Endothelial cell of umbilical vein (primary cell): ENCODE data around the gene RAB10. TPM values are rescaled to one million over a fixed set of nuclear protein-coding genes. Genes with fewer than 3 reads are reported as not detected.

Source experiments
- BruUV-seq: library from RNA; stranded (reverse); fragments of 400-500 nt; replicated peaks from 2 replicates; lab custom pipeline; 2021; lab: Mats Ljungman, UMichigan
- CTCF ChIA-PET: fragments of 300-600, 350-600 bp; sonication (Branson Sonifier 250); formaldehyde crosslinking; loops from one replicate; lab custom pipeline; 2021; ENCODE audit warnings: antibody characterized with exemption, inconsistent platforms; lab: Charles Lee
- POLR2A ChIA-PET: fragments of 300-600, 350-600 bp; sonication (Branson Sonifier 250); formaldehyde crosslinking; loops from one replicate; lab custom pipeline; 2021; ENCODE audit warnings: antibody characterized with exemption, inconsistent platforms; lab: Charles Lee
- DNase-seq: peaks from one replicate; pipeline ENCODE4 v3.0.0-alpha.2; 2011; ENCODE audit warnings: low read depth, low spot score
- FAIRE-seq: peaks from 2 replicates; lab custom pipeline; 2011; peaks lifted over from hg19 to GRCh38; lab: Jason Lieb, UNC
- H2AFZ ChIP-seq: 2 replicates; pipeline ENCODE4 v1.6.0; 2012; ENCODE audit warnings: low read depth, low read length, control low read depth, inconsistent platforms
- H3K27ac ChIP-seq: 2 replicates; pipeline ENCODE4 v1.5.1; 2011; ENCODE audit warnings: low read depth, mild to moderate bottlenecking, control low read depth, low read length, moderate library complexity; ENCODE audit not compliant: insufficient read depth
- H3K27me3 ChIP-seq, 2 experiments: 2 replicates each; pipeline versions ENCODE4 v1.6.0 to v1.6.1; 2011; ENCODE audit warnings: low read length in 2 of 2, mixed read lengths in 1 of 2; ENCODE audit not compliant: control insufficient read depth in 2 of 2, insufficient read depth in 2 of 2
- H3K36me3 ChIP-seq, 2 experiments: 2 replicates in 1 of 2; 3 replicates in 1 of 2; pipeline ENCODE4 v1.5.1; 2011; ENCODE audit warnings: low read length in 2 of 2, mild to moderate bottlenecking in 1 of 2, moderate library complexity in 1 of 2; ENCODE audit not compliant: control insufficient read depth in 2 of 2, insufficient read depth in 2 of 2; ENCODE audit errors: extremely low read depth in 1 of 2
- H3K4me1 ChIP-seq: 3 replicates; pipeline ENCODE4 v1.5.1; 2011; ENCODE audit warnings: mild to moderate bottlenecking, low read length; ENCODE audit not compliant: control insufficient read depth, insufficient read depth; ENCODE audit errors: extremely low read depth
- H3K4me2 ChIP-seq: 2 replicates; pipeline ENCODE4 v1.6.1; 2011; ENCODE audit warnings: low read length, control low read depth, mixed read lengths; ENCODE audit not compliant: insufficient read depth
- H3K4me3 ChIP-seq, 3 experiments: fragments of 200-600 bp in 1 of 3; sonication (generic), shearing (Covaris generic) in 1 of 3; replicated peaks in 1 of 3; 2 replicates each; pipeline ENCODE4 v1.5.1; 2011 to 2016; ENCODE audit warnings: control low read depth in 3 of 3, low read length in 3 of 3, mild to moderate bottlenecking in 2 of 3, inconsistent platforms in 1 of 3, low read depth in 1 of 3, moderate library complexity in 1 of 3; ENCODE audit not compliant: insufficient read depth in 1 of 3
- H3K79me2 ChIP-seq: 2 replicates; pipeline ENCODE4 v1.6.0; 2012; ENCODE audit warnings: low read length, inconsistent platforms; ENCODE audit not compliant: control insufficient read depth, insufficient read depth
- H3K9ac ChIP-seq: replicated peaks from 2 replicates; pipeline ENCODE3; 2011; ENCODE audit warnings: low read length, control low read depth; ENCODE audit not compliant: insufficient read depth; ENCODE audit errors: extremely low read depth
- H3K9me1 ChIP-seq: replicated peaks from 3 replicates; pipeline ENCODE4 v1.6.0; 2011; ENCODE audit warnings: mild to moderate bottlenecking, low read length; ENCODE audit not compliant: control insufficient read depth, insufficient read depth; ENCODE audit errors: extremely low read depth
- H3K9me3 ChIP-seq: replicated peaks from 2 replicates; pipeline ENCODE4 v1.5.1; 2012; ENCODE audit warnings: low read length, inconsistent platforms; ENCODE audit not compliant: control insufficient read depth, insufficient read depth
- H4K20me1 ChIP-seq: replicated peaks from 2 replicates; pipeline ENCODE3; 2011; ENCODE audit warnings: mild to moderate bottlenecking, low read length; ENCODE audit not compliant: control insufficient read depth, insufficient read depth; ENCODE audit errors: extremely low read depth
- CTCF ChIP-seq, 2 donors: IDR thresholded peaks; 1 replicate in 1 of 2; 2 replicates in 1 of 2; pipeline ENCODE4 v1.5.1; 2011; ENCODE audit warnings: low read length in 2 of 2, mild to moderate bottlenecking in 2 of 2, moderate library complexity in 2 of 2, control low read depth in 1 of 2, inconsistent platforms in 1 of 2, low read depth in 1 of 2; ENCODE audit not compliant: insufficient read depth in 1 of 2; ENCODE audit errors: extremely low read depth in 1 of 2
- EZH2 ChIP-seq: IDR thresholded peaks from 2 replicates; pipeline ENCODE4 v1.6.1; 2012; ENCODE audit warnings: borderline replicate concordance, low read depth, mild to moderate bottlenecking, moderate library complexity, low read length, inconsistent platforms; ENCODE audit not compliant: severe bottlenecking
- FOS ChIP-seq: IDR thresholded peaks from 2 replicates; pipeline ENCODE4 v1.6.1; 2011; ENCODE audit warnings: mild to moderate bottlenecking, low read length, moderate library complexity, borderline replicate concordance; ENCODE audit not compliant: insufficient read depth
- GATA2 ChIP-seq: IDR thresholded peaks from 2 replicates; pipeline ENCODE4 v1.7.0; 2011; ENCODE audit warnings: low read depth, mild to moderate bottlenecking, moderate library complexity, mixed read lengths, low read length; ENCODE audit not compliant: insufficient read length, insufficient read depth
- JUN ChIP-seq: IDR thresholded peaks from 2 replicates; pipeline ENCODE4 v1.6.1; 2011; ENCODE audit warnings: borderline replicate concordance, low read depth; ENCODE audit not compliant: insufficient read length, insufficient read depth
- MYC ChIP-seq: IDR thresholded peaks from one replicate; pipeline ENCODE4 v1.6.1; 2011; ENCODE audit warnings: mild to moderate bottlenecking, low read depth, low read length
- POLR2A ChIP-seq: IDR thresholded peaks from 2 replicates; pipeline ENCODE4 v1.6.1; 2012; ENCODE audit warnings: low read depth, mild to moderate bottlenecking, control low read depth, low read length
- POLR2AphosphoS5 ChIP-seq: IDR thresholded peaks from 2 replicates; pipeline ENCODE4 v1.6.1; 2012; ENCODE audit warnings: low read depth, mild to moderate bottlenecking, control low read depth, low read length, moderate library complexity; ENCODE audit not compliant: insufficient read depth
- dilution Hi-C: fragments of 300-500 bp; cut with MboI; formaldehyde crosslinking; loops from one replicate; pipeline ENCODE4 v1.15.0; 2019; ENCODE audit warnings: low sequenced_read_pairs; ENCODE audit not compliant: extremely low pct_ligation_motif_present
- intact Hi-C: fragments of 100-400 bp; cut with micrococcal nuclease; formaldehyde crosslinking; loops from one replicate; pipeline ENCODE4 v1.10.0; 2022
- polyA plus RNA-seq, 4 experiments: library from polyadenylated mRNA; depleted of rRNA in 3 of 4; stranded (reverse) in 3 of 4; unstranded in 1 of 4; fragments of >200 nt; gene quantifications; 2 replicates each; pipeline versions ENCODE4 v1.2.1 to v1.2.3, GENCODE V29; 2011 to 2012; ENCODE audit warnings: missing spikeins in 1 of 4
- total RNA-seq: library from RNA; stranded (reverse); gene quantifications from 2 replicates; pipeline ENCODE4 v1.2.3, GENCODE V29; 2021
- TF ChIP-seq, protein P1 (sequence below): IDR thresholded peaks from 2 replicates; pipeline ENCODE4 v1.6.1; 2011; ENCODE audit not compliant: insufficient read depth, insufficient read length

RAB10 gene
- total and polyA plus RNA-seq, 2 donors (not counting 3 experiments of a cell fraction or from before 2014, with no cell fraction given): 45.1 to 104 TPM

- no peaks in the 10 kb centered on the region for H3K9me1 ChIP-seq
- no peak for DNase-seq
- H4K20me1 ChIP-seq: no peaks in the 10 kb centered on the region
- BruUV-seq: no TSS peak
- no peak for FAIRE-seq
- intact Hi-C loops (no loop called here), dilution Hi-C loops (no loop called here)
- H3K36me3 ChIP-seq: no peaks in the 10 kb centered on the region
- no peak for TF ChIP-seq JUN
- no peak for TF ChIP-seq MYC
- TF ChIP-seq POLR2AphosphoS5: no peak
- no peak for TF ChIP-seq CTCF (IDR thresholded peaks at IDR 0.05; ENCODE audit: extremely low read depth in 1 of 2, insufficient read depth in 1 of 2, low read depth in 1 of 2, low read length in 2 of 2)
- no peak for TF ChIP-seq EZH2
- TF ChIP-seq, protein P1, sequence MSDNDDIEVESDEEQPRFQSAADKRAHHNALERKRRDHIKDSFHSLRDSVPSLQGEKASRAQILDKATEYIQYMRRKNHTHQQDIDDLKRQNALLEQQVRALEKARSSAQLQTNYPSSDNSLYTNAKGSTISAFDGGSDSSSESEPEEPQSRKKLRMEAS: no peak
- TF ChIP-seq FOS: no peak
- TF ChIP-seq GATA2: no peak
- TF ChIP-seq POLR2A: no peak
- no peak overlapping the region for H3K9ac ChIP-seq
- CTCF ChIA-PET: no interaction called here
- no peaks in the 10 kb centered on the region for H3K79me2 ChIP-seq
- H3K27ac ChIP-seq: no peak overlapping the region
- no peaks in the 10 kb centered on the region for H3K27me3 ChIP-seq
- POLR2A ChIA-PET: interaction anchor here (0.6 kb wide), 2 partner anchors 9 to 10 kb away, joined by 3 read pairs; no protein-coding TSS in a partner anchor
- H3K4me1 ChIP-seq: no peaks in the 10 kb centered on the region
- H3K9me3 ChIP-seq: no peaks in the 10 kb centered on the region
- no peak overlapping the region for H3K4me2 ChIP-seq
- H3K4me3 ChIP-seq: no peak overlapping the region
- no peak overlapping the region for H2AFZ ChIP-seq
These were observed 123.7 kb downstream of the RAB10 start for GRCh38 chr2:26157580-26157979.
